GM10266 (cell line): ENCODE data around the gene TRAPPC6A.
A peak's percentile ranks its signal among the peaks of the same experiment; 100 is the strongest.

Experiments
- DNase-seq: peaks from one replicate; pipeline ENCODE4 v3.0.0; 2012; ENCODE audit errors: extremely low spot score
- TF ChIP-seq, protein P1 (sequence below): IDR thresholded peaks from 2 replicates; pipeline ENCODE4 v1.5.1; 2012; ENCODE audit warnings: mild to moderate bottlenecking, low read depth; ENCODE audit not compliant: control insufficient read depth, insufficient read depth; ENCODE audit errors: missing control alignments

The TRAPPC6A gene, protein sequence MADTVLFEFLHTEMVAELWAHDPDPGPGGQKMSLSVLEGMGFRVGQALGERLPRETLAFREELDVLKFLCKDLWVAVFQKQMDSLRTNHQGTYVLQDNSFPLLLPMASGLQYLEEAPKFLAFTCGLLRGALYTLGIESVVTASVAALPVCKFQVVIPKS

DNA sequence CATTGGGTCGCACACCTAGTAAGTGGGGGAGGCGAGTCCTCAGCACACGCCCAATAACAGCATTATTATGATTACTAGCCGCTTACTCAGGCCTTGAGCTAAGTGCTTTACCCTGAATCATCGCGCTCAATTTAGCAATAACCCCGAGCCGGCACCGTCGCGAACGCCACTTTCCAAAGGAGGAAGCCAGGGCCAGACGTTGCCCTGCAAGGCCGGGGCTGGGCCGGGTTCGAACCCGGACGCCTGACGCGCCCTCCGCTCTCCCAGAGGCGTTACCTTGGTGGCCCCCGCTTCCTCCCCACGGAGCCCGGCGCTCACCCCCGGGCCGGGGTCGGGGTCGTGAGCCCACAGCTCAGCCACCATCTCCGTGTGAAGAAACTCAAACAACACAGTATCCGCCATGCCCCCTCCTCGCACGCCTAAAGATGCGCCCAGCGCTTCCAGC, at the start of gene TRAPPC6A:
Gene TRAPPC6A, minus strand, starts transcription at position 421 of the 445 bp plus-strand sequence. Its CDS starts 19 bp downstream, at position 402.
- TF ChIP-seq, protein P1, sequence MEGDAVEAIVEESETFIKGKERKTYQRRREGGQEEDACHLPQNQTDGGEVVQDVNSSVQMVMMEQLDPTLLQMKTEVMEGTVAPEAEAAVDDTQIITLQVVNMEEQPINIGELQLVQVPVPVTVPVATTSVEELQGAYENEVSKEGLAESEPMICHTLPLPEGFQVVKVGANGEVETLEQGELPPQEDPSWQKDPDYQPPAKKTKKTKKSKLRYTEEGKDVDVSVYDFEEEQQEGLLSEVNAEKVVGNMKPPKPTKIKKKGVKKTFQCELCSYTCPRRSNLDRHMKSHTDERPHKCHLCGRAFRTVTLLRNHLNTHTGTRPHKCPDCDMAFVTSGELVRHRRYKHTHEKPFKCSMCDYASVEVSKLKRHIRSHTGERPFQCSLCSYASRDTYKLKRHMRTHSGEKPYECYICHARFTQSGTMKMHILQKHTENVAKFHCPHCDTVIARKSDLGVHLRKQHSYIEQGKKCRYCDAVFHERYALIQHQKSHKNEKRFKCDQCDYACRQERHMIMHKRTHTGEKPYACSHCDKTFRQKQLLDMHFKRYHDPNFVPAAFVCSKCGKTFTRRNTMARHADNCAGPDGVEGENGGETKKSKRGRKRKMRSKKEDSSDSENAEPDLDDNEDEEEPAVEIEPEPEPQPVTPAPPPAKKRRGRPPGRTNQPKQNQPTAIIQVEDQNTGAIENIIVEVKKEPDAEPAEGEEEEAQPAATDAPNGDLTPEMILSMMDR, result no peak
- no peak for DNase-seq

DNA sequence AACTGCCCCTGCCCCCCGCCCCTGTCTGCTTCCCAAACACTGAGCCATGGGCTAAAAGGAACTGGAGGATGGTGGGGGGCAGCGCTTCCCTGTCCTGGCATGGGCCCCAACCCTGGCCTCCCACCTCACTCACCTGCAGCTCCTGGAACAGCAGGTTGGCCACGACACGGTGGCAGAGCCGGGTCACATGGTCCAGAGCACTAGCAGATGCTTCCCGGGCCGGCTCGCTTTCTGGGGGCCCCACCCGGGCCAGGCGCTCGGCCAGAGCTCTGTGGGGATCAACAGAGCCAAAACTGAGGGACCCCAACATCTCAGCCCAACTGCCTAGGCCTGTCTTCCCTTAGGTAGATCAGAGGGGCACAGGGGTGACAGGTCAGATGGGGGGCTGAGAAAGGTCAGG, 46.6 kb upstream of the TRAPPC6A start:
- TF ChIP-seq, protein P1, result no peak
- no peak for DNase-seq

DNA sequence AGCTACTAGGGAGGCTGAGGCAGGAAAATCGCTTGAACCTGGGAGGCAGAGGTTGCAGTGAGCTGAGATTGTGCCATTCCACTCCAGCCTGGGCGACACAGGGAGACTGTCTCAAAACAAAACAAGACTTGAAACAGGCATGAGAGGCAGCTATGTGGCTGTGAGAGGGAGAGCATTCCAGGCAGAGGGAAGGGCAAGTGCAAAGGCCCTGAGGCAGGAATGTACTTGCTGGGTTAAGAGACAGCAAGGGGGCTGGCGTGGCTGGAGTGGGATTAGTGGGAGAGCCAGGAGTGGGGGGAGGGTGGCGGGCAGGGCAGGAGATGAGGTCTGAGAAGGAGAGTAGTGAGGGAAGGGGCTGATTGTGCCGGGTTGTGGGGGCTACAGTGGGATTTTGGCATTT, 45.8 kb upstream of the TRAPPC6A start:
- TF ChIP-seq, protein P1, result no peak
- no peak for DNase-seq

DNA sequence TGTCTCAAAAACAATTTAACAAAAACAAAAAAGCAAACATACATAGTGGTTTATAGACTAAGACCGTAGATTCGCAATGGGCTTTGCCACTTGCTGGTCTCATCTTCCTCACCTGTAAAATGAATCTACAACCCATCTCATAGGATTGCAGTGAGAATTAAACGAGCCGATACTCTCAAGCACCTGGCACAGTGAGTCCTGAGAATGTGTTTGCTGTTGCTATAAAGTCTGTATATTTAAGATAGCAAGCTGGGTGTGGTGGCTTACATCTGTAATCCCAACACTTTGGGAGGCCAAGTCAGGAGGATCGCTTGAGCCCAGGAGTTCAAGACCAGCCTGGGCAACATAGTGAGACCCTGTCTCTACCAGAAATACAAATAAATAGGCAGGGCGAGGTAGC, 44.7 kb upstream of the TRAPPC6A start:
- TF ChIP-seq, protein P1, result no peak
- no peak for DNase-seq

DNA sequence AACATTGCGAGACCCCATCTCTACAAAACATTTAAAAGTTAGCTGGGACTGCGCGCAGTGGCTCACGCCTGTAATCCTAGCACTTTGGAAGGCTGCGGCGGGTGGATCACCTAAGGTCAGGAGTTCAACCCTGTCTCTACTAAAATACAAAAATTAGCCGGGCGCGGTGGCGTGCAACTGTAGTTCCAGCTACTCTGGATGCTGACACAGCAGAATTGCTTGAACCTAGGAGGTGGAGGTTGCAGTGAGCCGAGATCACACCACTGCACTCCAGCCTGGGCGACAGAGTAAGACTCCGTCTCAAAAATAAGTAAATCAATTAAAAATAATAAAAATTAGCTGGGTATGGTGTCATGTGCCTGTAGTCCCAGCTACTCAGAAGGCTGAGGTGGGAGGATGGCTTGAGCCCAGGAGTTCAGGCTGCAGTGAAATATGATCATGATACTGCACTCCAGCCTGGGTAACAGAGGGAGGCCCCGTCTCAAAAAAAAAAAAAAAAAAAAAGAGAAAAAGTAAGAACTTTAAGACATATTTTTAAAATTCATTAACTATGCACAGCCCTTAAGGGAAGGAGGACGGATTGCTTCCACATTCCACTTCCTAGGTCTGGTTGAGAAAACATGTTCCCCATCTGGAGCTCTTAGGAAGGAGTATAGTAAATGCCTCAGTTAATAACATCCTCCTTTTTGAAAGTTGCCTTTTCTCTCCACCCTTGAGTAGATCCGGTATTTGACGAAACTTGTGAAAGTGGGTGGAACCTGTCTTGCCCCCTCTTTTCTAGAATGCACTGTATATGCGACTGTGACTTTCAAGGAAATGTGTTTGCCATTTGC, 41.1 kb upstream of the TRAPPC6A start:
- TF ChIP-seq, protein P1, result no peak
- DNase-seq, result peak; percentile 10

DNA sequence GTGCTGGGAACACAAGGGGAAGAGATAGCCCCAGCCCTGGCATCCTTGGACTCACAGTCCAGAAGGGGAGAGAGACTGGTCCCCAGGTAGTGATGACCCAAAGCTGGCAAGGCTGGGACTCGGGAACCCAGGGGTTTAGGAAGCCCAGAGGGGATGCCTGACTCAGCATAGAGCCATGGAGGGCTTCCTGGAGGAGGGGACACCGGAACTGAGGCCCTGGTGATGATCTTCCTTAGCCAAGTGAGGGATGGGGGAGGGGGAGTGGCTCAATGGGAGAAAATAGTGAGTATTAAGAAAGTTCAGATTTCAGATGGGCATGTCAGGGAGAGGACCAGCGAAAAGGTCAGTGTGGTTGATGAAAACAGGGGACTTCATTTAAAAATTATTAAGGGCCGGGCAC, 40.4 kb upstream of the TRAPPC6A start:
- TF ChIP-seq, protein P1, result no peak
- peak; percentile 4 for DNase-seq

DNA sequence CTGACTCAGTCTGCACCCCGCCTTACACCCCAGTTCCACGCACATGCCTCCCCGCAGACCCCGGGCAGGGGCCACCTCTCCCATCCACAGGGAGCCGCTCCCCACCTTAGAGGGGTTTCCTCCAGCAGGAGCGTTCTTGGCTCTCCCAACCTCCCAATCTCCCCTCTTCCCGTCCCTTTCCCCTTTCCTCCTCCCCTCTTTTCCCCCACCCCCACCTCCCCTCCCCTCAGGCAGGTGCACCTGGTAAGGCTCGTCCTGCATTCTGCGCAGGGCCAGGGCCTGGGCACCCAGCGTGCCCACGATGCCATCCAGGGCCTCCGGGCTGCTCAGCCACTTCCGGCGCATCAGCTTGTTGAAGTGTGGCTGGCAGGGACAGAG, 39.9 kb upstream of the TRAPPC6A start:
- TF ChIP-seq, protein P1, result no peak
- no peak for DNase-seq
